ENCODE data around the gene OR1S2. TPM values are rescaled to one million over a fixed set of nuclear protein-coding genes. Genes with fewer than 3 reads are reported as not detected.

Gene OR1S2
- polyA plus RNA-seq, 1 donor from 2014 or later = not detected

- Histone ChIP-seq H2AFZ (ENCODE audit: low read depth, low read length) (no peak overlapping the region), H4K20me1 (ENCODE audit: insufficient read depth) (no peaks in the 10 kb centered on the region), H3K9me2 (ENCODE audit: insufficient read depth, low read length) (no peaks in the 10 kb centered on the region), H3K9ac (ENCODE audit: low read length) (no peak overlapping the region), H3K4me3 (ENCODE audit: low read length) (no peak overlapping the region), H3K9me3 (ENCODE audit: low read length) (no peaks in the 10 kb centered on the region), H3F3A (ENCODE audit: insufficient read depth, low read length, poor library complexity, severe bottlenecking) (no peaks in the 10 kb centered on the region), H3K79me2 (replicated peaks; ENCODE audit: insufficient read depth, low read length) (no peaks in the 10 kb centered on the region), H3K4me2 (ENCODE audit: low read length) (no peak overlapping the region), H3K36me3 (ENCODE audit: insufficient read depth, low read length) (no peaks in the 10 kb centered on the region), H3K27ac (ENCODE audit: low read length) (no peak overlapping the region), H3K27me3 (ENCODE audit: insufficient read depth, low read depth, low read length) (no peaks in the 10 kb centered on the region)
- TF ChIP-seq POLR2AphosphoS5 (IDR thresholded peaks at IDR 0.05) = no peak
- TF ChIP-seq EP300 (conservative IDR thresholded peaks at IDR 0.05; ENCODE audit: poor library complexity, severe bottlenecking) = no peak
- no peak for TF ChIP-seq TAF1 (IDR thresholded peaks at IDR 0.05; ENCODE audit: low read depth)
- TF ChIP-seq CTCF (IDR thresholded peaks at IDR 0.05; ENCODE audit: poor library complexity, severe bottlenecking) = no peak
- TF ChIP-seq REST (IDR thresholded peaks at IDR 0.05; ENCODE audit: borderline replicate concordance) = no peak
- no peak for TF ChIP-seq RAD21 (conservative IDR thresholded peaks at IDR 0.05)
- TF ChIP-seq MXI1 (conservative IDR thresholded peaks at IDR 0.05; ENCODE audit: poor library complexity, severe bottlenecking) = no peak
- no peak for TF ChIP-seq SMC3 (conservative IDR thresholded peaks at IDR 0.05; ENCODE audit: poor library complexity)
- no peak for TF ChIP-seq EZH2 (IDR thresholded peaks at IDR 0.05; ENCODE audit: borderline replicate concordance, insufficient read depth, low read length, poor library complexity, severe bottlenecking)
Measured at GRCh38 chr11:58164389-58164788, 39.6 kb downstream of the OR1S2 start.

Other genes starting within 250 kb of the OR1S2 start
- gene OR9Q1, start 180.3 kb downstream of the OR1S2 start, polyA plus RNA-seq = not detected in 2 replicates
- not detected in 2 replicates for gene OR6Q1, start 173.2 kb downstream of the OR1S2 start, polyA plus RNA-seq
- gene OR9I1, start 78.6 kb downstream of the OR1S2 start, polyA plus RNA-seq = not detected in 2 replicates
- gene OR9Q2, start 15.1 kb downstream of the OR1S2 start, polyA plus RNA-seq = not detected in 2 replicates
- gene OR1S1, start 8.6 kb upstream of the OR1S2 start, polyA plus RNA-seq = not detected in 2 replicates
- gene OR10Q1, start 24.8 kb upstream of the OR1S2 start, polyA plus RNA-seq = not detected in 2 replicates
- not detected in 2 replicates for gene OR10W1, start 64.1 kb upstream of the OR1S2 start, polyA plus RNA-seq
- not detected in 2 replicates for gene OR5B17, start 154.9 kb upstream of the OR1S2 start, polyA plus RNA-seq
- not detected in 2 replicates for gene OR5B3, start 202.7 kb upstream of the OR1S2 start, polyA plus RNA-seq
- gene OR5B2, start 224.0 kb upstream of the OR1S2 start, polyA plus RNA-seq = not detected in 2 replicates
- not detected in 2 replicates for gene OR5B12, start 238.1 kb upstream of the OR1S2 start, polyA plus RNA-seq